Measurements from ENCODE around the gene COL9A3. TPM values are rescaled to one million over a fixed set of nuclear protein-coding genes. Genes with fewer than 3 reads are reported as not detected.

The COL9A3 gene
- polyA plus RNA-seq (2013, experiment 1 of 2) = 118 TPM
- 97.0 TPM for polyA plus RNA-seq (2013, experiment 2 of 2)

DNA sequence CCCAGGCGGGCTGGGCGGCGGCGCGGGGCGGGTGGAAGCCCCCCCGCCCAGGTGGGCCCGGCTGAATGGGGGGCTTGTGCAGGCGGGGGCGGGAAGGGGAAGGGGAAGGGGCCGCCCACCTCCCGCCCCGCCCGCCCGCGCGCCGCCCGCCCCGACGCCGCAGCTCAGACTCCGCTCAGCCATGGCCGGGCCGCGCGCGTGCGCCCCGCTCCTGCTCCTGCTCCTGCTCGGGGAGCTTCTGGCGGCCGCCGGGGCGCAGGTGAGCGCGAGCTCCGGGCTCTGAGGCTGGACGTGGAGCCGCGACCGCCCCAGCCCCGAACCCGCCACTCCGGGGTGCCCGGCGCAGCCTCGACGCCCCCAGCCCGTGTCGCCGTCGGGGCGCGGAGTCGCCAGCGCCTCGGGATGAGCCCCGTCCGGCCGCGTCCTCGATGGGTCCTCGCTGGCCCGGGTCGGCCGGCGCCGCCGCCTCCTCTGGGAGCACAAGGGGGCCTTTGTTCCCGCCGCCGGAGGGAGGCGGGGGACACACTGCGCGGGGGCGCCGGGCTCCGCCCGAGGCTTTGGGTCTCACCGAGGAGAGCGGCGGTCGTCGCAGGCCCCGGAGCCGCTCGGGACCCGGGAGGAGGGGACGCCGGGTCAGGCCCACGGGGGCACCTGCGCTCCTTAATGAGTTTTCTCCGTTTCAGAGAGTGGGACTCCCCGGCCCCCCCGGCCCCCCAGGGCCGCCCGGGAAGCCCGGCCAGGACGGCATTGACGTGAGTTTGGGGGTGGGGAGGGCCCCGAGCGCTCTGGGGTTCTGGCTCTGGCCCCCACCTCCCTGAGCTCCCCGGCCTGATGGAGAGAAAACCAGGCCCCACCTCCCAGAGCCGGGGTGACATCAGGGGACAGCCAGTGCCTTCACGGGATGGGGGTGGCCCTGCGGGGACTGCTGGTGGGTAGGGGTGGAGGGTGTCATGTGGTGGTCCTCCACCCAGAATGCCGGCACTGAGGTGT lies at the start of gene COL9A3:
COL9A3 (plus strand) TSS at position 167 of the 990 bp plus-strand sequence; CDS start at position 182, 15 bp downstream.
- 6 to 8% methylated on average over 52 to 91 of the region's 108 CpGs for WGBS, 2 experiments (ENCODE audit: insufficient coverage in 2 of 2)
- peak within 1 kb of the TSS; percentile 50 for H3K4me3 ChIP-seq (ENCODE audit: extremely low read depth, insufficient read depth, low read length, poor library complexity, severe bottlenecking)
- H3K27ac ChIP-seq (ENCODE audit: low read depth, low read length, severe bottlenecking) = peak within 1 kb of the TSS; percentile 69
- peaks cover 22% of the 10 kb centered on the region for H3K36me3 ChIP-seq (ENCODE audit: control insufficient read depth, insufficient read depth, low read length)
- H3K4me1 ChIP-seq (ENCODE audit: control insufficient read depth, insufficient read depth, low read length, poor library complexity, severe bottlenecking) = peaks cover 29% of the 10 kb centered on the region
- H3K9me3 ChIP-seq (ENCODE audit: control insufficient read depth, low read length) = no peaks in the 10 kb centered on the region

DNA sequence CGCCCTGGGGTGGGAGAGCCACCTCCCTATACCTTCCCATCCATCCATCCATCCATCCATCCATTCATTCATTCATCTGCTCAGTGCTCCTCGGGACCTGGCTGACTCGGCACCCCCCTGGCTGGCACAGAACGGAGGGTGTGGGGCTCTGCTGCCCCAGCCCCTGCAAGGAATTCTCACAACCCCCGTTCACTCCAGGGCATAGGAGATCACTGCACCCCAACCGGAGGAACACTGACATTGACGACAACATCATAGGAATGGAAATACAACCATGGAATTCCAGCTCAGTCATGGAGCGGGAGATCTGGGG lies 48.7 kb upstream of the COL9A3 start:
- peak overlapping the region; percentile 57 for H3K27ac ChIP-seq (ENCODE audit: low read depth, low read length, severe bottlenecking)
- H3K36me3 ChIP-seq (ENCODE audit: control insufficient read depth, insufficient read depth, low read length) = no peaks in the 10 kb centered on the region
- no peaks in the 10 kb centered on the region for H3K9me3 ChIP-seq (ENCODE audit: control insufficient read depth, low read length)
- H3K4me3 ChIP-seq (ENCODE audit: extremely low read depth, insufficient read depth, low read length, poor library complexity, severe bottlenecking) = no peak overlapping the region
- peaks cover 14% of the 10 kb centered on the region for H3K4me1 ChIP-seq (ENCODE audit: control insufficient read depth, insufficient read depth, low read length, poor library complexity, severe bottlenecking)
- 91 to 93% methylated on average over 7 to 8 of the region's 8 CpGs for WGBS, 2 experiments (ENCODE audit: insufficient coverage in 2 of 2)

DNA sequence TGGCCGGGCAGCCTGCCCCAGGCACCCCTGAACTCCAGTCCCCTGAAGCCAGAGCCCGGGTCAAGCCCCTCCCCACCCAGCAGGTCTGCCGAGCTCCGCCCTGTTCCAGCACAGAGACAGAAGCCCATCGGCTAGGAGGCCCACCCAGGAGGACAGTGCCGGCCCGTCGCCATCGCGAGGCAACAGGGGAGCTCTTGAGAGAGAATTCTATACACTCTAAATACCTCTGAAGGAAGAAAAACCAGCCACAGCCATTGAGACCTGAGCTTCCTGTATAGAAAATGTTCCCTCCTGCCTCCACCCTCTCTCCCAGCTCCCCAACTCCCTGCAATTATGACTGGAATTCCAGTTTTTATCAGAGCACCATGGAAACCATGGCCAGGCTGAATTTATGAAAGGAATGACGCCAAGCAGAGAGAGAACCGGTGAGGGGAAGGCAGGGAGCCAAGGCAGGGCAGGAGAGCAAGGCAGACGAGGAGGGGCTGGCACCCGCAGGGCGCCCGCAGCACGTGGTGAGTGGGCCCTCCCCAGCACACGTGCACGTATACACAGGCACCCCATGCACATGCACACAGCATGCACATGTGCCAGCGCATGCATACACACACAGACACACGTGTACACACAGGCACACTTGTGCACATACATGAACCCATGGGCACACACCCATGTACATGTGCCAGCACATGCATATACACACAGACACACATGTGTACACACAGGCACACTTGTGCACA lies 48.1 kb upstream of the COL9A3 start:
- peak overlapping the region; percentile 57 for H3K27ac ChIP-seq (ENCODE audit: low read depth, low read length, severe bottlenecking)
- WGBS, 2 experiments (ENCODE audit: insufficient coverage in 2 of 2) = 69 to 82% methylated on average over 12 to 19 of the region's 21 CpGs

DNA sequence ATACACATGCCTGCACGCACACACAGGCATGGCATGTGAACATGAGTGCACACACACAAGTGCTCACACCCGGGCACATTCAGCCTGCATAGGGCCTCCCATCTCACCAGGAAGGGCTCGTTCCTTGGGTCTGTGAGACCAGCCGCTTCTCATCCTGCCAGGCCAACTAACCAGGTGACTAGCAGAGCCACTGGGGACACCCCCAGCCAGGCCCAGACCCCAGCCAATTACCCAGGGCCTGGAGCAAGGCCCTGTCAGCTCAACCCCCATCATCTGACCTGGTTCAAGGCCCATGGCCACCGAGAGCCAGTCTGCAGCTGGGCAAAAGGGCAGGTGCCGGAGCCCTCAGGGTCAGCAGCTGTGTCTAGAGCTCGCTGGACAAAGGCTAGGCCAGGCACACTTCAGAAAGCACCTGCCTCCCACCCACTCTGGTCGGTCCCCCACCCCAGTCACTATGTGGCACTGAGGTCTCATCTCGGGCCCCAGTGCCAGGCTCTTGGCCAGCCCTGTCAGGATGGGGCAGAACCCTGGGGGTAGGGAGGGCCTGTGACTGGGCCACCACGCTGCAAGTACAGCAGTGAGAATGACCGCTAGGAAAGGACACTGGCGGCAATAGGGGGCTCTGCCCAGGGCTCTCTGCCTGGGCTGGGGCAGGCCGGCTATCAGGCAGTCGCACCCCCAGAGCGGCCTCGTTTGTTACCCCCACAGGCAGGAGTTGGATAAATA lies 47.3 kb upstream of the COL9A3 start:
- Histone ChIP-seq H3K36me3 (ENCODE audit: control insufficient read depth, insufficient read depth, low read length) (no peaks in the 10 kb centered on the region), H3K9me3 (ENCODE audit: control insufficient read depth, low read length) (no peaks in the 10 kb centered on the region), H3K4me1 (ENCODE audit: control insufficient read depth, insufficient read depth, low read length, poor library complexity, severe bottlenecking) (peaks cover 14% of the 10 kb centered on the region), H3K27ac (ENCODE audit: low read depth, low read length, severe bottlenecking) (no peak overlapping the region), H3K4me3 (ENCODE audit: extremely low read depth, insufficient read depth, low read length, poor library complexity, severe bottlenecking) (no peak overlapping the region)
- 87 to 88% methylated on average over 12 to 15 of the region's 16 CpGs for WGBS, 2 experiments (ENCODE audit: insufficient coverage in 2 of 2)

More for the DNA sequence above, 48.1 kb upstream of the COL9A3 start:
- Histone ChIP-seq H3K4me1 (ENCODE audit: control insufficient read depth, insufficient read depth, low read length, poor library complexity, severe bottlenecking) (peaks cover 14% of the 10 kb centered on the region), H3K36me3 (ENCODE audit: control insufficient read depth, insufficient read depth, low read length) (no peaks in the 10 kb centered on the region), H3K4me3 (ENCODE audit: extremely low read depth, insufficient read depth, low read length, poor library complexity, severe bottlenecking) (no peak overlapping the region), H3K9me3 (ENCODE audit: control insufficient read depth, low read length) (no peaks in the 10 kb centered on the region)

DNA sequence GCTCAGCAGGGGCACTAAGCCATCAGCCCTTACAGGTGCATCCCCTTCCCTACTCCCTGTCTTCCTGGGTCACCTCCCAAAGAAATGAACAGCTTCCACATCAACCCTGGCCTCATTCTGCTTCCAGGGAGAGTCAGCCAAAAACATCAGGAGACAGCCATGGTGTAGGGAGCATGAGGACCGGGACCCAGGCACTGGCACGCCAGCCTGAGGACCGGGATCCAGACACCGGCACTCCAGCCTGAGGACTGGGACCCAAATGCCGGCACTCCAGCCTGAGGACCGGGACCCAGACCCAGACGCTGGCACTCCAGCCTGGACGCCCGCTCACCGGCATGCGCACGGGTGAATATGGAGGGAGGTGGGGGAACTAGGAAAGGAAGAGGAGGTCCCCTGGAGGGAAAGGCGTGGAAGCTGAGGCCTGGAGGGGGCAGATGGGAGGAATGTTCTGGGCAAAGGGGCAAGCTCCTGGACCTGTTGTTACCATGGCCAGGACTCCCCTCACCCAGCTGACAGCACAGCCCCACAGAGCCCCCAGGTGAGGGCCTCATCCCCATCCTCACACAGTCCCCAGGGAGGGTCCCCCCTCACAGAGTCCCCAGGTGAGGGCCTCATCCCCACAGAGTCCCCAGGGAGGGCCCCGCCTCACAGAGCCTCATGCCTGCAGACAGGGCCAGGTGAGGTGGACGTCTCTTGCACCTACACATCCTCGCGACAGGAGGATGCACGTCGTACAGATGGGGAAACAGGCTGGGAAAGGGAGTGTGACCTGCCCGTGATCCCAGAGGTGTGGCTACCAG lies 46.5 kb upstream of the COL9A3 start:
- peaks cover 14% of the 10 kb centered on the region for H3K4me1 ChIP-seq (ENCODE audit: control insufficient read depth, insufficient read depth, low read length, poor library complexity, severe bottlenecking)
- WGBS, 2 experiments (ENCODE audit: insufficient coverage in 2 of 2) = 92 to 94% methylated on average over 18 to 19 of the region's 20 CpGs
- H3K36me3 ChIP-seq (ENCODE audit: control insufficient read depth, insufficient read depth, low read length) = no peaks in the 10 kb centered on the region
- no peaks in the 10 kb centered on the region for H3K9me3 ChIP-seq (ENCODE audit: control insufficient read depth, low read length)
- no peak overlapping the region for H3K4me3 ChIP-seq (ENCODE audit: extremely low read depth, insufficient read depth, low read length, poor library complexity, severe bottlenecking)
- no peak overlapping the region for H3K27ac ChIP-seq (ENCODE audit: low read depth, low read length, severe bottlenecking)

DNA sequence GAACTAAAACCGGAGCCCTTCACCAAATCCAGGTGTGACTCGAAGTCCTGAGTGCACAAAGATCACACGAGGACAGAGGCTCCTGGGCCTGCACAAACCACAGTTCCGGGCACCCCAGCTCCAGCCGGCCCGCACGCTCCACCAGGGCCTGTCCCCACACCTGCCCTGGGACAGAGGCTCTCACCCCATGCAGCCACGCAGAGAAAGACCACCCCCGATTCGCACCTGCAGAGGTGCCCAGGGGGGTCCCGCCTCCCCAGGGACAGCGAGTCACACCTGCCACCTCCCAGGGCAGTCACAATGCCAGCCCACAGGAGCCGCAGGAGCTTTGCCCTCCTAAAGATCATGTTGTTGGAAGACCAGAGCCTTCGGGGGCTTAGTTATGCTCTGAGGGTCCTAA lies 45.9 kb upstream of the COL9A3 start:
- Histone ChIP-seq H3K36me3 (ENCODE audit: control insufficient read depth, insufficient read depth, low read length) (no peaks in the 10 kb centered on the region), H3K4me1 (ENCODE audit: control insufficient read depth, insufficient read depth, low read length, poor library complexity, severe bottlenecking) (peaks cover 14% of the 10 kb centered on the region), H3K27ac (ENCODE audit: low read depth, low read length, severe bottlenecking) (no peak overlapping the region), H3K4me3 (ENCODE audit: extremely low read depth, insufficient read depth, low read length, poor library complexity, severe bottlenecking) (no peak overlapping the region), H3K9me3 (ENCODE audit: control insufficient read depth, low read length) (no peaks in the 10 kb centered on the region)
- 89 to 96% methylated on average over 10 to 14 of the region's 14 CpGs for WGBS, 2 experiments (ENCODE audit: insufficient coverage in 2 of 2)

DNA sequence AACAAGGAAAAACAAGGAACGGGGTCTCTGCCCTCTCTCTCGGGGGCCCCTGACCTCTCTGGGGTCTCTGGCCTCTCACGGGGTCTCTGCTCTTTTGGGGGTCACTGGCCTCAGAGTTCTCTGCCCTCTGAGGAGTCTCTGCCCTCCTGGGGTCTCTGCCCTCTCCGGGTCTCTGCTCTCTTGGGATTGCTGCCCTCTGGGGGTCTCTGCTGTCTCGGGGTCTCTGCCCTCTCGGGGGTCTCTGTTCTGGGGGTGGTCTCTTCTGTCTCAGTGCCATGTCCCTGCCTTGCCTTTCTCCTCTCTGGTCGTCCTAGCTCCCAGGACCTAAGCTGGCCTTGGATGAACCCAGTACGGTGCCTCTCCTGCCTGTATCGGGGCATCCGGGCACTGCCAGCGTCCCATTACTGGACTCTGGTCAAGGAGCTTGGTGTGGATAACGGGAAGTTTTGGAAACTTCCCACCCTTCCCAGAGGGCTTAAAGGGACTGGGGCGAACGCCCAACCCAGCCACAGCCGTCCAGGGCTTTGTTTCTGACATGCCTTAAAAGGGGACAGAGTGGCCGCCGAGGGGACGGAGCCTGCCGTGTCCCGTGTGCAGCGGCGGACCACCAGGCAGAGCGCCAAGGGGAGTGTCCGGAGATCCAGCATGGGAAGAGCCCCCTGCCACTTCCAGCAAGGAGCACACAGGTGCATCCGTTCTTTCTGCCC lies 45.3 kb upstream of the COL9A3 start:
- Histone ChIP-seq H3K27ac (ENCODE audit: low read depth, low read length, severe bottlenecking) (no peak overlapping the region), H3K36me3 (ENCODE audit: control insufficient read depth, insufficient read depth, low read length) (no peaks in the 10 kb centered on the region), H3K9me3 (ENCODE audit: control insufficient read depth, low read length) (no peaks in the 10 kb centered on the region), H3K4me1 (ENCODE audit: control insufficient read depth, insufficient read depth, low read length, poor library complexity, severe bottlenecking) (peaks cover 14% of the 10 kb centered on the region), H3K4me3 (ENCODE audit: extremely low read depth, insufficient read depth, low read length, poor library complexity, severe bottlenecking) (no peak overlapping the region)
- 93 to 95% methylated on average over 24 to 25 of the region's 25 CpGs for WGBS, 2 experiments (ENCODE audit: insufficient coverage in 2 of 2)

DNA sequence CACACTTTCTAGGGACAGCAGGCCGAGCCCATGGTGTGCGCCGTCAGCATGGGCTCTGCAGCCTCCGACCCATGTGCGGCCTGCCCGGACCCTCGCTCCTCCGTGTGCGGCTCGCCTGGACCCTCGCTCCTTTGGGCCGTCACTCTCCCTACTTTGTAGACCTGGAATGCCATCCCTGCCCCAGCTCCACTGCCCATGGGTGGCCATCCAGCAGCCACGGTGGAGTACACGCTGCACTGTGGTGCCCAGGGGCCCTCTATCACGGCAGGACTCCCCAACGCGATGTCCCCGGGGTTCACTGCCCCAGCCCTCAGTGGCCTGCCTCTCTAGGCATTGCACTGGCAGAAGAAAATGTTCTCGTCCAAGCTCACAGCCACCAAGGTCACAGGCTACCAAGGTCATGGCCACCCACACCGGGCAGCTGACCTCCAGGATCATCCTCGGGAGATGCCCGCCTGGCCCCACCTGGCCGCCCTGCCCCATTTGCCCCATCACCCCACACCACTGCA lies 44.7 kb upstream of the COL9A3 start:
- Histone ChIP-seq H3K27ac (ENCODE audit: low read depth, low read length, severe bottlenecking) (no peak overlapping the region), H3K36me3 (ENCODE audit: control insufficient read depth, insufficient read depth, low read length) (no peaks in the 10 kb centered on the region), H3K9me3 (ENCODE audit: control insufficient read depth, low read length) (no peaks in the 10 kb centered on the region), H3K4me3 (ENCODE audit: extremely low read depth, insufficient read depth, low read length, poor library complexity, severe bottlenecking) (no peak overlapping the region), H3K4me1 (ENCODE audit: control insufficient read depth, insufficient read depth, low read length, poor library complexity, severe bottlenecking) (peaks cover 14% of the 10 kb centered on the region)
- 94 to 95% methylated on average over 21 to 22 of the region's 23 CpGs for WGBS, 2 experiments (ENCODE audit: insufficient coverage in 2 of 2)

DNA sequence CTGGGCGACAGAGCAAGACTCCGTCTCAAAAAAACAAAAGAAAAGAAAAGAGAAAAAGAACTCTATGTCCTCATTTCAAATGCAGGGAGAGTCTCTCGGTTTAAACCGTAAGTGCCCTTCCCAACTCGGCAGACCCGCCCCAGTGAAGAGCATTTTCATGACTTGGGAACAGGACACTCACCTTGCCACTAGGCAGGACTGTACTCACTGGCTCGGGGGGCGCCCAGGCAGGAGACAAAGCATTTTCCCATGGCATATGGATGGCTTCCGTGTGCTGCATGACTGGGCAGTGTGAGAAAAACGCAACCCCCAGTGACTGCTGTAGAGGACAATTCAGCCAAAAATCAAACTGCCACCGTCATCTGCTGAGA lies 44.2 kb upstream of the COL9A3 start:
- H3K4me3 ChIP-seq (ENCODE audit: extremely low read depth, insufficient read depth, low read length, poor library complexity, severe bottlenecking) = no peak overlapping the region

More for the DNA sequence above, 44.2 kb upstream of the COL9A3 start:
- H3K36me3 ChIP-seq (ENCODE audit: control insufficient read depth, insufficient read depth, low read length) = no peaks in the 10 kb centered on the region
- no peaks in the 10 kb centered on the region for H3K9me3 ChIP-seq (ENCODE audit: control insufficient read depth, low read length)
- H3K27ac ChIP-seq (ENCODE audit: low read depth, low read length, severe bottlenecking) = no peak overlapping the region
- 82 to 89% methylated on average over 9 of the region's 11 CpGs for WGBS, 2 experiments (ENCODE audit: insufficient coverage in 2 of 2)
- H3K4me1 ChIP-seq (ENCODE audit: control insufficient read depth, insufficient read depth, low read length, poor library complexity, severe bottlenecking) = peaks cover 14% of the 10 kb centered on the region
